GM21423 (cell line): ENCODE data around the gene LPAR3.
A peak's percentile ranks its signal among the peaks of the same experiment; 100 is the strongest.
"Not testable (repeated sequence)": the region's sequence is repeated elsewhere in the genome, so short reads cannot be mapped to it uniquely, and the experiment has no call there.

Experiments used
- ATAC-seq: cut with Tn5 transposase; IDR thresholded peaks from one replicate; pipeline ENCODE4 v1.9.1; 2021; ENCODE audit warnings: mild to moderate bottlenecking, moderate library complexity; ENCODE audit not compliant: unreplicated experiment

Gene LPAR3

GRCh38 chr1:84907095-84907827 is 14.3 kb upstream of the LPAR3 start:
- no peak for ATAC-seq

GRCh38 chr1:84902727-84903126 is 9.7 kb upstream of the LPAR3 start:
- ATAC-seq, result not testable (repeated sequence)

GRCh38 chr1:84899969-84900368 is 7.0 kb upstream of the LPAR3 start:
- no peak for ATAC-seq

GRCh38 chr1:84896279-84896678 is 3.3 kb upstream of the LPAR3 start:
- ATAC-seq, result no peak

- ATAC-seq, result no peak
Observed at GRCh38 chr1:84890566-84890965, 2.4 kb downstream of the LPAR3 start.

- no peak for ATAC-seq
Observed at GRCh38 chr1:84889437-84889836, 3.6 kb downstream of the LPAR3 start.

GRCh38 chr1:84888753-84889152 is 4.3 kb downstream of the LPAR3 start:
- ATAC-seq, result no peak

GRCh38 chr1:84887261-84887934 is 5.6 kb downstream of the LPAR3 start:
- ATAC-seq, result no peak

- no peak for ATAC-seq
Observed at GRCh38 chr1:84885469-84885868, 7.5 kb downstream of the LPAR3 start.

GRCh38 chr1:84884671-84885389 is 8.2 kb downstream of the LPAR3 start:
- ATAC-seq, result no peak

GRCh38 chr1:84883286-84883685 is 9.7 kb downstream of the LPAR3 start:
- ATAC-seq, result no peak

- ATAC-seq, result no peak
Observed at GRCh38 chr1:84877592-84877991, 15.4 kb downstream of the LPAR3 start.

GRCh38 chr1:84876353-84876752 is 16.7 kb downstream of the LPAR3 start:
- no peak for ATAC-seq

GRCh38 chr1:84873366-84873765 is 19.6 kb downstream of the LPAR3 start:
- ATAC-seq, result no peak

GRCh38 chr1:84872696-84873355 is 20.2 kb downstream of the LPAR3 start:
- no peak for ATAC-seq

- no peak for ATAC-seq
Observed at GRCh38 chr1:84871181-84871580, 21.8 kb downstream of the LPAR3 start.

- no peak for ATAC-seq
Observed at GRCh38 chr1:84870591-84870990, 22.4 kb downstream of the LPAR3 start.

GRCh38 chr1:84869720-84870119 is 23.3 kb downstream of the LPAR3 start:
- no peak for ATAC-seq

GRCh38 chr1:84862810-84863251 is 30.2 kb downstream of the LPAR3 start:
- peak; percentile 93 for ATAC-seq

- no peak for ATAC-seq
Observed at GRCh38 chr1:84861988-84862644, 30.9 kb downstream of the LPAR3 start.

GRCh38 chr1:84861516-84861915 is 31.5 kb downstream of the LPAR3 start:
- no peak for ATAC-seq
